Esophagus squamous epithelium (tissue), 4 donors: ENCODE results near the gene EHD3.

Source experiments
- POLR2A ChIP-seq, 4 donors: fragments of 450-650 bp; IDR thresholded peaks; one replicate each; pipeline ENCODE4 v1.6.1; 2017; ENCODE audit warnings: antibody characterized with exemption in 4 of 4, mild to moderate bottlenecking in 4 of 4, moderate library complexity in 3 of 4
- TF ChIP-seq, protein P1 (sequence below), 6 experiments: fragments of 450-650 bp in 4 of 6; fragments of 200-600 bp in 2 of 6; sonication (generic) in 2 of 6; IDR thresholded peaks; one replicate each; pipeline ENCODE4 v1.5.1; 2016 to 2019; ENCODE audit warnings: antibody characterized with exemption in 6 of 6, mild to moderate bottlenecking in 4 of 6, moderate library complexity in 4 of 6

- TF ChIP-seq, protein P1, sequence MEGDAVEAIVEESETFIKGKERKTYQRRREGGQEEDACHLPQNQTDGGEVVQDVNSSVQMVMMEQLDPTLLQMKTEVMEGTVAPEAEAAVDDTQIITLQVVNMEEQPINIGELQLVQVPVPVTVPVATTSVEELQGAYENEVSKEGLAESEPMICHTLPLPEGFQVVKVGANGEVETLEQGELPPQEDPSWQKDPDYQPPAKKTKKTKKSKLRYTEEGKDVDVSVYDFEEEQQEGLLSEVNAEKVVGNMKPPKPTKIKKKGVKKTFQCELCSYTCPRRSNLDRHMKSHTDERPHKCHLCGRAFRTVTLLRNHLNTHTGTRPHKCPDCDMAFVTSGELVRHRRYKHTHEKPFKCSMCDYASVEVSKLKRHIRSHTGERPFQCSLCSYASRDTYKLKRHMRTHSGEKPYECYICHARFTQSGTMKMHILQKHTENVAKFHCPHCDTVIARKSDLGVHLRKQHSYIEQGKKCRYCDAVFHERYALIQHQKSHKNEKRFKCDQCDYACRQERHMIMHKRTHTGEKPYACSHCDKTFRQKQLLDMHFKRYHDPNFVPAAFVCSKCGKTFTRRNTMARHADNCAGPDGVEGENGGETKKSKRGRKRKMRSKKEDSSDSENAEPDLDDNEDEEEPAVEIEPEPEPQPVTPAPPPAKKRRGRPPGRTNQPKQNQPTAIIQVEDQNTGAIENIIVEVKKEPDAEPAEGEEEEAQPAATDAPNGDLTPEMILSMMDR (IDR thresholded peaks at IDR 0.05) = no peak
- no peak for TF ChIP-seq POLR2A (IDR thresholded peaks at IDR 0.05)
Observed at GRCh38 chr2:31284107-31284506, 50.2 kb downstream of the EHD3 start.
